Neural progenitor cell (in vitro differentiated cells): ENCODE results near the gene CREB3L2. TPM values are rescaled to one million over a fixed set of nuclear protein-coding genes. Genes with fewer than 3 reads are reported as not detected.

Source experiments
- DNase-seq: peaks from one replicate; pipeline ENCODE4 v3.0.0-alpha.2; 2016; ENCODE audit warnings: low spot score
- H2AFZ ChIP-seq: fragments of 200-600 bp; sonication (generic); replicated peaks from 2 replicates; pipeline ENCODE4 v1.6.1; 2016; ENCODE audit warnings: antibody characterized with exemption
- H3F3A ChIP-seq: fragments of 200-600 bp; sonication (generic); 2 replicates; pipeline ENCODE4 v1.6.1; 2016; ENCODE audit warnings: antibody characterized with exemption, low read depth
- H3K27ac ChIP-seq: fragments of 200-600 bp; sonication (generic); 2 replicates; pipeline ENCODE4 v1.5.1; 2016; ENCODE audit warnings: mild to moderate bottlenecking
- H3K27me3 ChIP-seq: fragments of 200-600 bp; sonication (generic); 2 replicates; pipeline ENCODE4 v1.6.1; 2016; ENCODE audit warnings: mild to moderate bottlenecking, moderate library complexity
- H3K36me3 ChIP-seq: fragments of 200-600 bp; sonication (generic); 2 replicates; pipeline ENCODE4 v1.5.1; 2016
- H3K4me1 ChIP-seq: fragments of 200-600 bp; sonication (generic); 2 replicates; pipeline ENCODE4 v1.6.1; 2016; ENCODE audit warnings: mixed run types
- H3K4me2 ChIP-seq: fragments of 200-600 bp; sonication (generic); 2 replicates; pipeline ENCODE4 v1.6.1; 2016
- H3K4me3 ChIP-seq: fragments of 200-600 bp; sonication (generic); 2 replicates; pipeline ENCODE4 v1.5.1; 2016
- H3K79me2 ChIP-seq: fragments of 200-600 bp; sonication (generic); 2 replicates; pipeline ENCODE4 v1.6.1; 2016; ENCODE audit warnings: low read depth
- H3K9ac ChIP-seq: fragments of 200-600 bp; sonication (generic); 2 replicates; pipeline ENCODE4 v1.6.1; 2016
- H3K9me3 ChIP-seq: fragments of 200-600 bp; sonication (generic); 2 replicates; pipeline ENCODE4 v1.5.1; 2016; ENCODE audit warnings: low read depth
- H4K20me1 ChIP-seq: fragments of 200-600 bp; sonication (generic); 2 replicates; pipeline ENCODE4 v1.6.1; 2016; ENCODE audit warnings: low read depth
- H3K27ac Mint-ChIP-seq: 3 replicates; pipeline ENCODE4 v1.8.0; 2021; ENCODE audit warnings: mixed read lengths
- H3K27me3 Mint-ChIP-seq: 2 replicates; pipeline ENCODE4 v1.8.0; 2022; ENCODE audit warnings: low read depth, mild to moderate bottlenecking, inconsistent platforms, moderate library complexity, mixed read lengths; ENCODE audit not compliant: insufficient read depth
- H3K36me3 Mint-ChIP-seq: 3 replicates; pipeline ENCODE4 v1.8.0; 2021; ENCODE audit warnings: mixed read lengths
- H3K4me1 Mint-ChIP-seq: 3 replicates; pipeline ENCODE4 v1.8.0; 2021; ENCODE audit warnings: mixed read lengths
- H3K4me3 Mint-ChIP-seq: 3 replicates; pipeline ENCODE4 v1.8.0; 2021; ENCODE audit warnings: mild to moderate bottlenecking, moderate library complexity, mixed read lengths
- H3K9me3 Mint-ChIP-seq: 3 replicates; pipeline ENCODE4 v1.8.0; 2020; ENCODE audit warnings: mixed read lengths
- EZH2 ChIP-seq: fragments of 200-600 bp; sonication (generic); IDR thresholded peaks from 2 replicates; pipeline ENCODE4 v1.6.1; 2017; ENCODE audit warnings: antibody characterized with exemption, mild to moderate bottlenecking, moderate library complexity
- EZH2phosphoT487 ChIP-seq: fragments of 200-600 bp; sonication (generic); IDR thresholded peaks from 2 replicates; pipeline ENCODE4 v1.6.1; 2017; ENCODE audit warnings: antibody characterized with exemption
- total RNA-seq: library from RNA; depleted of rRNA; stranded (reverse); fragments of >200 nt; gene quantifications from 2 replicates; pipeline ENCODE4 v1.2.3, GENCODE V29; 2015; ENCODE audit warnings: low replicate concordance
- TF ChIP-seq, protein P1 (sequence below): fragments of 200-600 bp; sonication (generic); IDR thresholded peaks from 2 replicates; pipeline ENCODE4 v1.5.1; 2017; ENCODE audit warnings: antibody characterized with exemption, mild to moderate bottlenecking

The CREB3L2 gene
- total RNA-seq, 1 donor from 2014 or later, result 9.9 TPM

DNA sequence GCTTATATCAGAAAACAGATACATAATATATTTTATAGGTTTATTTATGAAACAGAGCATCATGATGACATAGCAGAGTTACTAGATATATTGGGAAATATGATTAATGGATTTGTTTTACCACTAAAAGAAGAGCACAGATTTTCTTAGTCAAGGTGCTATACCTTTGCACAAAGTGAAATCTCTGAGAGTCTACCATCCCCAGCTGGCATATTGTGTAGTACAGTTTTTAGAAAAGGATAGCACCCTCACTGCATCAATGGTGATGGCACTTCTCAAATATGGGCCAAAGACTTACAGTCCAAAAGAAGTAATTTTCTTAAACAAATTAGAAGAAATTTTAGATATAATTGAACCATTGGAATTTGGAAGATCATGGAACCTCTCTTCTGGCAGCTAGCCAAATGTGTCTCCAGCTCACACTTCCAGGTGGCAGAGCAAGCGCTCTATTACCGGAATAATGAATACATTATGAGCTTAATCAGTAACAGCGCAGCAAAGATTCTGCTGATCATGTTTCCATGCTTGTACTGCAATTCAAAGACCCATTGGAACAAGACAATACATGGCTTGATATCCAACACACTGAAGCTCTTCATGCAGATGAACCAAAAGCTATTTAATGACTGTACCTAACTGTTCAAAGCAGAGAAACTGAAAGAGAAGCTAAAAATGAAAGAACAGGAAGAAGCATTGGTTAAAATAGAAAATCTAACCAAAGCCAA is 21.9 kb upstream of the CREB3L2 start:
- no peak overlapping the region for H3K4me3 ChIP-seq
- no peak overlapping the region for H2AFZ ChIP-seq
- Mint-ChIP-seq H3K36me3 (peaks cover 4% of the 10 kb centered on the region), H3K27me3 (peaks cover 5% of the 10 kb centered on the region), H3K4me3 (no peak overlapping the region), H3K4me1 (no peaks in the 10 kb centered on the region), H3K27ac (no peak overlapping the region), H3K9me3 (peaks cover 14% of the 10 kb centered on the region)
- H3F3A ChIP-seq, result peaks cover 3% of the 10 kb centered on the region
- no peaks in the 10 kb centered on the region for H3K4me1 ChIP-seq
- no peak overlapping the region for H3K9ac ChIP-seq
- no peaks in the 10 kb centered on the region for H3K79me2 ChIP-seq
- no peak overlapping the region for H3K27ac ChIP-seq
- H3K9me3 ChIP-seq, result peaks cover 4% of the 10 kb centered on the region
- DNase-seq, result no peak
- no peaks in the 10 kb centered on the region for H4K20me1 ChIP-seq
- H3K4me2 ChIP-seq, result no peak overlapping the region
- H3K27me3 ChIP-seq, result no peaks in the 10 kb centered on the region
- no peak for TF ChIP-seq EZH2
- TF ChIP-seq, protein P1, sequence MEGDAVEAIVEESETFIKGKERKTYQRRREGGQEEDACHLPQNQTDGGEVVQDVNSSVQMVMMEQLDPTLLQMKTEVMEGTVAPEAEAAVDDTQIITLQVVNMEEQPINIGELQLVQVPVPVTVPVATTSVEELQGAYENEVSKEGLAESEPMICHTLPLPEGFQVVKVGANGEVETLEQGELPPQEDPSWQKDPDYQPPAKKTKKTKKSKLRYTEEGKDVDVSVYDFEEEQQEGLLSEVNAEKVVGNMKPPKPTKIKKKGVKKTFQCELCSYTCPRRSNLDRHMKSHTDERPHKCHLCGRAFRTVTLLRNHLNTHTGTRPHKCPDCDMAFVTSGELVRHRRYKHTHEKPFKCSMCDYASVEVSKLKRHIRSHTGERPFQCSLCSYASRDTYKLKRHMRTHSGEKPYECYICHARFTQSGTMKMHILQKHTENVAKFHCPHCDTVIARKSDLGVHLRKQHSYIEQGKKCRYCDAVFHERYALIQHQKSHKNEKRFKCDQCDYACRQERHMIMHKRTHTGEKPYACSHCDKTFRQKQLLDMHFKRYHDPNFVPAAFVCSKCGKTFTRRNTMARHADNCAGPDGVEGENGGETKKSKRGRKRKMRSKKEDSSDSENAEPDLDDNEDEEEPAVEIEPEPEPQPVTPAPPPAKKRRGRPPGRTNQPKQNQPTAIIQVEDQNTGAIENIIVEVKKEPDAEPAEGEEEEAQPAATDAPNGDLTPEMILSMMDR, result no peak
- H3K36me3 ChIP-seq, result no peaks in the 10 kb centered on the region

DNA sequence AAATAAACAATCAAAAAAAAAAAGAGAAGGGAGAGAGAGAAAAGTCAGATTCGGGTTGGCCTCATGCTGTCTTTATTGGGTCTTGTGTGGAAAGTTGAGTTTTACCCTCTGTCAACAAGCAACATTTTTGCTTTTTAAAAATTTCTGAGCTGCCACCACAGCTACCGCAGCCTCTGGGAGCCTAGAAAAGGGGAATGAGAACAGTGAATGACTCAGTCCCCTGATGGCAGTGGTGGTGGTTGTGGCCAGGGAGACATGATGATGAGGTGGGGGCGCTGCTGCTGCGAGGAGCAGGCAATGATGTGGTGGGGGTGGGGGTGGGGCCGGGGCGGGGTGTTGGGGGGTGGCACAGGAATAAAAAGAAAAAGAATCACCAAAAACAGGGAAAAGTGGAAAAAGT is 20.0 kb upstream of the CREB3L2 start:
- no peak overlapping the region for H3K4me2 ChIP-seq
- no peaks in the 10 kb centered on the region for H3K27me3 ChIP-seq
- TF ChIP-seq, protein P1, result no peak
- TF ChIP-seq EZH2 (no peak), EZH2phosphoT487 (no peak)
- no peak overlapping the region for H2AFZ ChIP-seq
- Mint-ChIP-seq H3K27me3 (peaks cover 3% of the 10 kb centered on the region), H3K36me3 (peaks cover 4% of the 10 kb centered on the region), H3K27ac (no peak overlapping the region), H3K4me1 (no peaks in the 10 kb centered on the region), H3K4me3 (no peak overlapping the region), H3K9me3 (peaks cover 14% of the 10 kb centered on the region)
- H3K9ac ChIP-seq, result no peak overlapping the region
- H4K20me1 ChIP-seq, result no peaks in the 10 kb centered on the region
- no peaks in the 10 kb centered on the region for H3K4me1 ChIP-seq
- peaks cover 3% of the 10 kb centered on the region for H3F3A ChIP-seq
- no peak overlapping the region for H3K27ac ChIP-seq
- no peak for DNase-seq
- H3K4me3 ChIP-seq, result no peak overlapping the region
- no peaks in the 10 kb centered on the region for H3K79me2 ChIP-seq
- no peaks in the 10 kb centered on the region for H3K36me3 ChIP-seq
- H3K9me3 ChIP-seq, result peaks cover 4% of the 10 kb centered on the region

DNA sequence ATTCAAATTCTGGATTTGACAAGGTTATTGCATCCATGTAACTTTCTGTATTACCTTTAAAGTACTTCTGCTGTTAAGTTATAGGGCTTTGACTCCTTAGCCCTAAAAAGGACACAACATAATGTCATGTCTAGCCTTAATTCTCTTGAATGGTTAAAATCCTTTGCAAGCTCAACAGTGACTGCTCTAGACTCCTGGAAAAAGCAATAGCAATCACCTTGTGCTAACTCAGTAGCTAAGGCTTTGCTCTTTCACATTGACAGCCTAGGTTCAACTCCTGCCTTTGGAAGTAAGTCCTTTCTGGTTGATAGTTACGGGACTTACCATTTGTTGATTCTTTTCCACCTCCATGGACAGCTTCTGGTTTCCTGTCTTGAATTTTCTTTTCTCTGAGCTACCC is 16.1 kb upstream of the CREB3L2 start:
- Mint-ChIP-seq H3K27me3 (peaks cover 3% of the 10 kb centered on the region), H3K27ac (no peak overlapping the region), H3K4me3 (no peak overlapping the region), H3K4me1 (no peaks in the 10 kb centered on the region), H3K9me3 (peaks cover 4% of the 10 kb centered on the region), H3K36me3 (no peaks in the 10 kb centered on the region)
- peak overlapping the region; percentile 61 for H2AFZ ChIP-seq
- no peak for DNase-seq
- H3K4me1 ChIP-seq, result no peaks in the 10 kb centered on the region
- H3K27ac ChIP-seq, result no peak overlapping the region
- H3K9ac ChIP-seq, result no peak overlapping the region
- H3K36me3 ChIP-seq, result no peaks in the 10 kb centered on the region
- H3K4me2 ChIP-seq, result no peak overlapping the region
- H3F3A ChIP-seq, result no peaks in the 10 kb centered on the region
- no peaks in the 10 kb centered on the region for H3K9me3 ChIP-seq
- H4K20me1 ChIP-seq, result no peaks in the 10 kb centered on the region
- no peaks in the 10 kb centered on the region for H3K79me2 ChIP-seq
- TF ChIP-seq EZH2 (no peak), EZH2phosphoT487 (no peak)
- TF ChIP-seq, protein P1, result no peak
- H3K4me3 ChIP-seq, result no peak overlapping the region
- H3K27me3 ChIP-seq, result no peaks in the 10 kb centered on the region
